ENCODE results near the gene AGAP1. TPM values are rescaled to one million over a fixed set of nuclear protein-coding genes. Genes with fewer than 3 reads are reported as not detected.

AGAP1 gene
- total RNA-seq, 2 donors from 2014 or later: 32.8 to 34.7 TPM

- Histone ChIP-seq H3K36me3 (ENCODE audit: control insufficient read depth, insufficient read depth, low read length) (no peaks in the 10 kb centered on the region), H3K27ac (ENCODE audit: low read depth, low read length) (no peak overlapping the region), H3K4me3 (ENCODE audit: low read length) (no peak overlapping the region), H3K9ac (ENCODE audit: extremely low read depth, low read length, poor library complexity, severe bottlenecking) (no peak overlapping the region), H3K27me3 (ENCODE audit: control insufficient read depth, insufficient read depth, low read length, poor library complexity, severe bottlenecking) (no peaks in the 10 kb centered on the region), H3K4me1 (ENCODE audit: control insufficient read depth, insufficient read depth, low read length) (peaks cover 4% of the 10 kb centered on the region), H3K9me3 (ENCODE audit: control insufficient read depth, low read length) (no peaks in the 10 kb centered on the region)
- no peak for TF ChIP-seq CTCF (conservative IDR thresholded peaks at IDR 0.05)
- peak; percentile 53 for DNase-seq
- H3K36me3 Mint-ChIP-seq (ENCODE audit: low read depth): peaks cover 5% of the 10 kb centered on the region
- H3K27me3 Mint-ChIP-seq (ENCODE audit: insufficient read depth): no peaks in the 10 kb centered on the region
- H3K9me3 Mint-ChIP-seq: no peaks in the 10 kb centered on the region
- WGBS, 2 experiments (ENCODE audit: insufficient coverage in 1 of 2, insufficient read length in 1 of 2): 89 to 95% methylated on average over 4 to 9 of the region's 9 CpGs
- no peak overlapping the region for H3K27ac Mint-ChIP-seq
- no peaks in the 10 kb centered on the region for H3K4me1 Mint-ChIP-seq
- no peak overlapping the region for H3K4me3 Mint-ChIP-seq
These were observed 279.5 kb downstream of the AGAP1 start for GRCh38 chr2:235773188-235773928.

- H3K27me3 Mint-ChIP-seq (ENCODE audit: insufficient read depth): no peaks in the 10 kb centered on the region
- no peak for TF ChIP-seq CTCF (conservative IDR thresholded peaks at IDR 0.05)
- H3K9me3 ChIP-seq (ENCODE audit: control insufficient read depth, low read length): no peaks in the 10 kb centered on the region
- H3K9me3 Mint-ChIP-seq: no peaks in the 10 kb centered on the region
- 78 to 80% methylated on average over 13 to 15 of the region's 15 CpGs for WGBS, 2 experiments (ENCODE audit: insufficient coverage in 1 of 2, insufficient read length in 1 of 2)
- H3K4me3 Mint-ChIP-seq: no peak overlapping the region
- no peak overlapping the region for H3K4me3 ChIP-seq (ENCODE audit: low read length)
- H3K27ac ChIP-seq (ENCODE audit: low read depth, low read length): no peak overlapping the region
- DNase-seq: peak; percentile 52
- H3K4me1 Mint-ChIP-seq: no peaks in the 10 kb centered on the region
- peaks cover 3% of the 10 kb centered on the region for H3K36me3 ChIP-seq (ENCODE audit: control insufficient read depth, insufficient read depth, low read length)
- no peaks in the 10 kb centered on the region for H3K27me3 ChIP-seq (ENCODE audit: control insufficient read depth, insufficient read depth, low read length, poor library complexity, severe bottlenecking)
- H3K27ac Mint-ChIP-seq: no peak overlapping the region
- H3K9ac ChIP-seq (ENCODE audit: extremely low read depth, low read length, poor library complexity, severe bottlenecking): no peak overlapping the region
- H3K36me3 Mint-ChIP-seq (ENCODE audit: low read depth): peaks cover 5% of the 10 kb centered on the region
- peaks cover 4% of the 10 kb centered on the region for H3K4me1 ChIP-seq (ENCODE audit: control insufficient read depth, insufficient read depth, low read length)
These were observed 280.5 kb downstream of the AGAP1 start for GRCh38 chr2:235774153-235774870.

GRCh38 chr2:235776531-235776930 lies 282.7 kb downstream of the AGAP1 start:
- Histone ChIP-seq H3K27me3 (ENCODE audit: control insufficient read depth, insufficient read depth, low read length, poor library complexity, severe bottlenecking) (no peaks in the 10 kb centered on the region), H3K4me3 (ENCODE audit: low read length) (no peak overlapping the region), H3K36me3 (ENCODE audit: control insufficient read depth, insufficient read depth, low read length) (peaks cover 3% of the 10 kb centered on the region), H3K4me1 (ENCODE audit: control insufficient read depth, insufficient read depth, low read length) (peaks cover 4% of the 10 kb centered on the region), H3K9me3 (ENCODE audit: control insufficient read depth, low read length) (no peaks in the 10 kb centered on the region), H3K9ac (ENCODE audit: extremely low read depth, low read length, poor library complexity, severe bottlenecking) (no peak overlapping the region), H3K27ac (ENCODE audit: low read depth, low read length) (no peak overlapping the region)
- no peak overlapping the region for H3K4me3 Mint-ChIP-seq
- no peaks in the 10 kb centered on the region for H3K27me3 Mint-ChIP-seq (ENCODE audit: insufficient read depth)
- H3K9me3 Mint-ChIP-seq: no peaks in the 10 kb centered on the region
- peaks cover 8% of the 10 kb centered on the region for H3K36me3 Mint-ChIP-seq (ENCODE audit: low read depth)
- no peak for TF ChIP-seq CTCF (conservative IDR thresholded peaks at IDR 0.05)
- no peak overlapping the region for H3K27ac Mint-ChIP-seq
- H3K4me1 Mint-ChIP-seq: no peaks in the 10 kb centered on the region
- WGBS, 2 experiments (ENCODE audit: insufficient coverage in 1 of 2, insufficient read length in 1 of 2): 93 to 97% methylated on average over 13 to 14 of the region's 14 CpGs
- no peak for DNase-seq

All from endodermal cell (in vitro differentiated cells).